ENCODE data around the gene GREM1. TPM values are rescaled to one million over a fixed set of nuclear protein-coding genes. Genes with fewer than 3 reads are reported as not detected.

Gene GREM1
- total and polyA plus RNA-seq, 9 of the 15 experiments (the other 6 are each of a cell fraction or from before 2014, with no cell fraction given) = 0.01 to 0.20 (median 0.06) TPM; not detected in 6

DNA sequence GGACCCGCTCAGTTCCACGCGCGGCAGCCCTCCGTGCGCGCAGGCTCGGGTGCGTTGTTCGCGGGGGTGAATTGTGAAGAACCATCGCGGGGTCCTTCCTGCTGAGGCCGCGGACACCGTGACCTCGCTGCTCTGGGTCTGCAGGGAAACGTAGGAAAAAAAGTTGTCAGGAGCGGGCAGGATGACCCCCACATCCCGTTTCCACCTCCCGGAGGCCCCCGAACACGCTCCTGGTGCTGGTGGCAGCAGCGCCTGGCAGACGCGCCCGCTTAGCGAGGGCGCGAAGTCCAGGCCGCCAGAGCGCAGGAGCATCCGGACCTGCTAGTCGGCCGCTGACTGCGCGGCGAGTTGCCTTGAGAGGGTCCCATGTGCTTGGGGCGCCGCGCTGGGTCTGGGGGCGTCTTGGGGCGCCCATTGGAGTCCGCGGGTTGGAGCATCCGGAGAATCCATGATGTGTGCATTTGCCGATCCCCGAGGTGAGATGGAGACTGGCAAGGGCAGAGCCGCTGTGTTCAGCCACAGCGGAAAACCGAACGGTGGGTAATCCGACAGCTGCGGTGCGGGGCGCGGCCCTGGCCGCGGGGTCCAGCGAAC, 520 bp downstream of the GREM1 start:
- H3K79me2 ChIP-seq (ENCODE audit: control insufficient read depth, insufficient read depth, low read length) = no peaks in the 10 kb centered on the region
- FAIRE-seq (no peak), DNase-seq (ENCODE audit: extremely low read depth in 1 of 4, low spot score in 3 of 4) (no peak), ATAC-seq (no peak)
- no peaks in the 10 kb centered on the region for H3K36me3 ChIP-seq (ENCODE audit: control insufficient read depth, insufficient read depth, low read length)
- no peaks in the 10 kb centered on the region for H4K20me1 ChIP-seq (replicated peaks; ENCODE audit: control insufficient read depth, insufficient read depth, low read length)
- no peak overlapping the region for H2AFZ ChIP-seq (ENCODE audit: low read depth, low read length)
- no peak overlapping the region for H3K4me2 ChIP-seq (ENCODE audit: insufficient read depth, low read length)
- H3K27me3 ChIP-seq (ENCODE audit: control insufficient read depth in 2 of 2, insufficient read depth in 2 of 2, low read length in 2 of 2) = peaks cover 8 to 17% of the 10 kb centered on the region in 2 experiments; a peak in 3 of 5 replicates
- POLR2A ChIA-PET = no interaction called here
- no peaks in the 10 kb centered on the region for H3K9me3 ChIP-seq (replicated peaks; ENCODE audit: control insufficient read depth, insufficient read depth, low read depth, low read length)
- in situ Hi-C loops (cut with MboI) (no loop called here), intact Hi-C loops (cut with micrococcal nuclease) (no loop called here)
- CTCF ChIA-PET (ENCODE audit: low intra/inter-chr PET ratio) = no interaction called here
- H3K4me1 ChIP-seq (replicated peaks in 1 of 2; ENCODE audit: control insufficient read depth in 2 of 2, insufficient read depth in 2 of 2, low read length in 2 of 2) = peaks cover 0 to 13% of the 10 kb centered on the region in 2 experiments; a peak in 2 of 5 replicates
- H3K9me1 ChIP-seq (ENCODE audit: control insufficient read depth, insufficient read depth, low read length) = no peaks in the 10 kb centered on the region
- H3K4me3 ChIP-seq = no peak overlapping the region
- no peak overlapping the region for H3K9ac ChIP-seq (ENCODE audit: insufficient read depth in 1 of 2, low read depth in 2 of 2, low read length in 2 of 2)
- no TSS peak for BruUV-seq (replicated peaks)
- H3K27ac ChIP-seq (ENCODE audit: extremely low read depth, low read depth, low read length) = no peak overlapping the region
- 54% methylated on average over 29 of the region's 60 CpGs for WGBS (ENCODE audit: insufficient coverage, low coverage, missing lambda C conversion rate)
- TF ChIP-seq, protein P1, sequence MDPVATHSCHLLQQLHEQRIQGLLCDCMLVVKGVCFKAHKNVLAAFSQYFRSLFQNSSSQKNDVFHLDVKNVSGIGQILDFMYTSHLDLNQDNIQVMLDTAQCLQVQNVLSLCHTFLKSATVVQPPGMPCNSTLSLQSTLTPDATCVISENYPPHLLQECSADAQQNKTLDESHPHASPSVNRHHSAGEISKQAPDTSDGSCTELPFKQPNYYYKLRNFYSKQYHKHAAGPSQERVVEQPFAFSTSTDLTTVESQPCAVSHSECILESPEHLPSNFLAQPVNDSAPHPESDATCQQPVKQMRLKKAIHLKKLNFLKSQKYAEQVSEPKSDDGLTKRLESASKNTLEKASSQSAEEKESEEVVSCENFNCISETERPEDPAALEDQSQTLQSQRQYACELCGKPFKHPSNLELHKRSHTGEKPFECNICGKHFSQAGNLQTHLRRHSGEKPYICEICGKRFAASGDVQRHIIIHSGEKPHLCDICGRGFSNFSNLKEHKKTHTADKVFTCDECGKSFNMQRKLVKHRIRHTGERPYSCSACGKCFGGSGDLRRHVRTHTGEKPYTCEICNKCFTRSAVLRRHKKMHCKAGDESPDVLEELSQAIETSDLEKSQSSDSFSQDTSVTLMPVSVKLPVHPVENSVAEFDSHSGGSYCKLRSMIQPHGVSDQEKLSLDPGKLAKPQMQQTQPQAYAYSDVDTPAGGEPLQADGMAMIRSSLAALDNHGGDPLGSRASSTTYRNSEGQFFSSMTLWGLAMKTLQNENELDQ (CRISPR knock-in tag; IDR thresholded peaks at IDR 0.05; ENCODE audit: borderline replicate concordance) = no peak
- no peak for TF ChIP-seq ZNF77 (CRISPR knock-in tag; IDR thresholded peaks at IDR 0.05)
- no peak for TF ChIP-seq ZNF583 (CRISPR knock-in tag; IDR thresholded peaks at IDR 0.05)
- no peak for TF ChIP-seq POLR2AphosphoS5 (IDR thresholded peaks at IDR 0.05; ENCODE audit: control insufficient read depth, insufficient read depth, low read depth, low read length)
- TF ChIP-seq, protein P2, sequence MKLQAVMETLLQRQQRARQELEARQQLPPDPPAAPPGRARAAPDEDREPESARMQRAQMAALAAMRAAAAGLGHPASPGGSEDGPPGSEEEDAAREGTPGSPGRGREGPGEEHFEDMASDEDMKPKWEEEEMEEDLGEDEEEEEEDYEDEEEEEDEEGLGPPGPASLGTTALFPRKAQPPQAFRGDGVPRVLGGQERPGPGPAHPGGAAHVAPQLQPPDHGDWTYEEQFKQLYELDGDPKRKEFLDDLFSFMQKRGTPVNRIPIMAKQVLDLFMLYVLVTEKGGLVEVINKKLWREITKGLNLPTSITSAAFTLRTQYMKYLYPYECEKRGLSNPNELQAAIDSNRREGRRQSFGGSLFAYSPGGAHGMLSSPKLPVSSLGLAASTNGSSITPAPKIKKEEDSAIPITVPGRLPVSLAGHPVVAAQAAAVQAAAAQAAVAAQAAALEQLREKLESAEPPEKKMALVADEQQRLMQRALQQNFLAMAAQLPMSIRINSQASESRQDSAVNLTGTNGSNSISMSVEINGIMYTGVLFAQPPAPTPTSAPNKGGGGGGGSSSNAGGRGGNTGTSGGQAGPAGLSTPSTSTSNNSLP (IDR thresholded peaks at IDR 0.05; ENCODE audit: borderline replicate concordance, low read depth, low read length) = no peak
- TF ChIP-seq NCOR1 (IDR thresholded peaks at IDR 0.05) = no peak
- TF ChIP-seq, protein P3, sequence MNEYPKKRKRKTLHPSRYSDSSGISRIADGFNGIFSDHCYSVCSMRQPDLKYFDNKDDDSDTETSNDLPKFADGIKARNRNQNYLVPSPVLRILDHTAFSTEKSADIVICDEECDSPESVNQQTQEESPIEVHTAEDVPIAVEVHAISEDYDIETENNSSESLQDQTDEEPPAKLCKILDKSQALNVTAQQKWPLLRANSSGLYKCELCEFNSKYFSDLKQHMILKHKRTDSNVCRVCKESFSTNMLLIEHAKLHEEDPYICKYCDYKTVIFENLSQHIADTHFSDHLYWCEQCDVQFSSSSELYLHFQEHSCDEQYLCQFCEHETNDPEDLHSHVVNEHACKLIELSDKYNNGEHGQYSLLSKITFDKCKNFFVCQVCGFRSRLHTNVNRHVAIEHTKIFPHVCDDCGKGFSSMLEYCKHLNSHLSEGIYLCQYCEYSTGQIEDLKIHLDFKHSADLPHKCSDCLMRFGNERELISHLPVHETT (CRISPR knock-in tag; conservative IDR thresholded peaks at IDR 0.05 in 1 of 2, IDR thresholded peaks at IDR 0.05 in 1 of 2) = no peak
- TF ChIP-seq HSF4 (CRISPR knock-in tag; IDR thresholded peaks at IDR 0.05; ENCODE audit: borderline replicate concordance) = no peak
- TF ChIP-seq TEAD2 (tag; IDR thresholded peaks at IDR 0.05) = no peak
- no peak for TF ChIP-seq FOXM1 (IDR thresholded peaks at IDR 0.05; ENCODE audit: low read depth)
- TF ChIP-seq FOXM1 (CRISPR knock-in tag; IDR thresholded peaks at IDR 0.05; ENCODE audit: low read depth) = no peak
- no peak for TF ChIP-seq NFE2 (IDR thresholded peaks at IDR 0.05; ENCODE audit: low read depth)
- TF ChIP-seq KHSRP (IDR thresholded peaks at IDR 0.05) = no peak

Data from K562 (cell line).